Dermis blood vessel endothelial cell (primary cell): ENCODE measurements around the gene HOXD12. TPM values are rescaled to one million over a fixed set of nuclear protein-coding genes. Genes with fewer than 3 reads are reported as not detected.

Source experiments
- DNase-seq: peaks from one replicate; pipeline ENCODE4 v3.0.0; 2010
- total RNA-seq: library from RNA; depleted of rRNA; stranded (reverse); fragments of >200 nt; gene quantifications from 2 replicates; pipeline ENCODE4 v1.2.3, GENCODE V29; 2014

Gene HOXD12
- not detected in 2 replicates for total RNA-seq

- DNase-seq, result no peak
These were observed at the start of gene HOXD12 for GRCh38 chr2:176099728-176100546. HOXD12 (plus strand) TSS chr2:176099795; CDS start chr2:176099802, 7 bp downstream.

DNA sequence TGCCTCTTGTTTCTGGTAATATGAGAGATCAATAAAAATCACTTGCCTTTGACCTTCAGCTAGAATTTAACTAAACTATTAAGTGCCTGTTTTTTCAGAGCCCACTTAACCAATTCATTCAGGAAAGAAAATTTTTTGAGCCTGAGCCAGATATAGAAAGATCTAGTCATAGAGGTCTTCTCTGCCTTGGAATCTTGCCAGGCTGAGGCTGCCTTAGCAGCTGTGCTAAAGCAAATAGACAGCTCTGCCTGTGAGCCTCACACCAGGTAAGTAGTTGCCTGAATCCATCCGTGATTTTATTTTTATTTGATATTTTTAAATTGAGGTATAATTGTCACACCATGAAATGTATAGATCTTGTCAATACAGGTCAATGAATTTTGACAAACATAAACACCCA, 43.2 kb upstream of the HOXD12 start:
- no peak for DNase-seq

- DNase-seq, result no peak
These were observed 35.6 kb upstream of the HOXD12 start for GRCh38 chr2:176063958-176064357.

- DNase-seq, result no peak
These were observed 32.7 kb upstream of the HOXD12 start for GRCh38 chr2:176066645-176067588.

DNA sequence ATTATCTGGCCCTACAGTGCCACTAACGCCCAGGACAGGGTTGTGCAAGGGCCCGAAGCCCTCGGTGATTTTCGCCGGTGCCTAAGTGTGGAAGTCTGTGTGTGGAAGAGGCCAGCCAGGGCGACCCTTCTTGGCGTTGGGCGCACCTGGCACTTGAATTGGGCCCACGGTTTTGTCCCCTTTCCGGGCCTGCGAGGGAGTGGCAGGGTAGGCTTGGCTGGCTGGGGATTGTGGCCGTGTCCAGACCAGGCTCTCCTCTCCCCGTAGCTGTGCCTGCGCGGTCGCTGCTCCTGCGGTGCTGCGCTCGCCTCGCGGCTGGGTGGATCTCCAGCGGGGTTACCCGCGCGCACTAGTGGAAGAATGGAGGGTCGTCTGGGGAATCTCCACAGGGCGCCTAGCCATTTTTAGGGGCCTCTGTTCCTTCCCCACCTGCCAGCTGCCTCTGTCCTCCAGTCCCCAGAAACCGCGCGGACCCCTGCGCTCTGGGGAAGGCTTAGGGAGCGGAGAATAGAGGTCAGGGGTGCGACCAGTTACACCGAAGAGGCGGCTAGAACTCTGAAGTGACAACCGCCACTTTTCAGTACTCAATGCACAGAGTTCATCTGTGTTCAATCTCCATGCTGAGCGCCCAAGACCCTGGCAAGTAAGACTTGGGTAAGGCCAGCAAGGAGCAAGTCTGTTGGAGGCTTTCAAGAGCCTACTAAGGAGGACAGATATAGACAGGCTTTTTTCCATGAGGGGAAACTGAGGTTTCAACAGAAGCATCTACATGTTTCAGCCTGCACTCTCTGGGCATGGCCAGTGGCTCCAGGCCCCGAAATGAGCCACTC, 31.8 kb upstream of the HOXD12 start:
- DNase-seq, result no peak

DNA sequence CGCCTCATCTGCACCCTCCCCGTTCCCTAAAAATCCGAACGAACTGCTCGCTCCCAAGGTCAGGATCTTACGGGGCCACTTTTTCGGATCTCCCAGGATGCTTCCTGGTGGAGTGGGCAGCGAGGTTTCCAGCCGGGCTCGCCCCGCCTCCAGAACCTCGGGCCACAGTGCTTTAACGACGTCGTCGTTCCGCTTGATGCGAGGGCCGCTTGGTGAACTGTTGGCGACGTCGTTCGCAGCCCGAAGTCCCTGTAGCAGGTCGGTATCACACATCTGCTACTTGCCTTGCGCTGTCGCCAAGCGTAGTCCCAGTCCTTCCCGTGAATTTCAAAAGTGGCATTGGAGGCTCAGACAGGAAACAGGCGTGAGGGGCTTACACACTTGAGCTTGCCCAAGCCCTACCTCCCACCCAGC, 31.2 kb upstream of the HOXD12 start:
- DNase-seq, result no peak

- DNase-seq, result no peak
These were observed 28.0 kb upstream of the HOXD12 start for GRCh38 chr2:176071330-176072291.

DNA sequence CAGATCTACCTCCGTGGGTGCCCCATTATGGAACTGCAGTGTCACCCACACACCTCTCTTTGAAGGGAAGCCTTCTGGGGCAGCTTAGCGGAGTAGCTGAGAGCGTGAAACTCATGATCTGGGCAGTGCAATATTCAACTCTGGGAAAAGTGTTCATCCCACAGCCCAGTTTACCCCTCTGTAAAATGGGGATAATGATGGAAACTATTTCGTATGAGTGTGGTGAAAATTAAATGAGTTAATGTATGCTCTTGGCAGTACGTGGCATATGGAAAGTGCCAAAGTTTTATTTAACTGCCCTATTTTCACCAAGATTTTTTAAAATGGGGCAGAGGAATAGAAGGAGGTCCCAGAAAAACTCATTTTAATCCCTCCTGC, 27.3 kb upstream of the HOXD12 start:
- no peak for DNase-seq

DNA sequence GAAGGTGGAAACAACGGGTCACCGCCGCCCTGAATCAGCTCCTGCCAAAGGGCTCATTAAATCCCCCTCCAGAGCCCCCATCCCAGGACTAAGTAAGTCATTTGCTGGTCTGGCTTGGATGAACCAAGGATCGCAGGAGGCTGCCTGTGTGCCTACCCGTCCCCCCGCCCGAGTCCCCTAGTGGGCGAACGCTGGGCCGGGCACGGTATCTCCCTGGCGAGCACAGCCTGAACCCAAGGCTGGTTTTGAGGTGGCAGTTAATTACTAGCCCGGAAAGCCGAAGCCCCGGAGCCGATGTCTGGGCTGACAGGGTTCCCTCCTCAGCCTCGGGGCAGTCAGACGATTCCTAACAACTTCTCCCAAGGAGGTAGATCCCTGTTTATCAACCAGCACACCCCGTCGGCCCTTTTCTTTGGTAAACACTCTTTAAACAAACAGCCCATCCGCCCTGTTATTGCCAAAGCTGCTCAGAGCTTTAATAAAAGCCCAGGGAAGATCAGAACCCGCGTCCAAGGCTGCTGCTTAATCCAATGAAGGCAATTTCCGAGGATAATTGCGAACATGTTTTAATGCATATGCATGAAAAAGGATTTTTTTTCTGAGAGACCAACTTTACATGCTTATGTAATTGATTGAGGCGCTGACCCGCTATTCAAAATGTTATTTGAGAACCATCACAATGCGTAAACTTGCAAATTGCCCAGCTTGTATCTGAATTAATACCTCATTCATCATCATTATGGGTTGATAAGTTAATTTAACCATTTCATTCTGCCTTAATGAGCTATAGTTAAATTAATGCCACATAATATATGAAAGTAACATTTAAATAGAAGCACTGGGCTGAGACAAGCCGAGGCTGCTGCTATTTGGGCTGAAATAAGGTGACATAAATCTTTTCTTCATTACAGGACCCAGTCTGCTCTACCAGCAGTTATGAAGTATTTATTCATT, 26.4 kb upstream of the HOXD12 start:
- no peak for DNase-seq

DNA sequence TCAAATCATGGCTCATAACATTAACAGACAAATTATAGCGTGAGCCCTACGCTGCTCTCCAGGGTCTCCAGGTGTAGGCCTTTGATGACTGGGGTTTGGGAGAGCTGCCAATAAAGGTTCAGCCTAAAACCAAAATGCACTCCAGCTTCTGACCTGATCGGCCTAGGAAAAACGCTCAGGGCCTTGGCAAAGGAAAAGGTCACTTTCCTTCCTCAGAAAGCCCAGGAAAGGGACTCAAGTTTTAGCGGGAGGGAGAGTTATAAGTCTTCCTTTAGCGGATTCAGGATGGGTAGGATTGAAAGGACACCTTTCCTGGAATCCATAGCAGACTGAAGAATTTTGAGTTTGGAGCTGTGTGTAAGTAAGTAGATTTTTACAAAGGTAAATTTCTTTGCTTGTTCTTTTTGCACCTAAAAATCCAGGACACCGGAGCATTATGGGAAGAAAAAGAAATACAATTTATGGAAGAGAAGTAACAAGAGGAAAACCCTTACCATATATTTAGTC, 24.6 kb upstream of the HOXD12 start:
- no peak for DNase-seq

GRCh38 chr2:176075481-176075880, 24.1 kb upstream of the HOXD12 start:
- DNase-seq, result no peak

GRCh38 chr2:176076063-176076462, 23.5 kb upstream of the HOXD12 start:
- no peak for DNase-seq

- DNase-seq, result no peak
These were observed 22.8 kb upstream of the HOXD12 start for GRCh38 chr2:176076796-176077195.

DNA sequence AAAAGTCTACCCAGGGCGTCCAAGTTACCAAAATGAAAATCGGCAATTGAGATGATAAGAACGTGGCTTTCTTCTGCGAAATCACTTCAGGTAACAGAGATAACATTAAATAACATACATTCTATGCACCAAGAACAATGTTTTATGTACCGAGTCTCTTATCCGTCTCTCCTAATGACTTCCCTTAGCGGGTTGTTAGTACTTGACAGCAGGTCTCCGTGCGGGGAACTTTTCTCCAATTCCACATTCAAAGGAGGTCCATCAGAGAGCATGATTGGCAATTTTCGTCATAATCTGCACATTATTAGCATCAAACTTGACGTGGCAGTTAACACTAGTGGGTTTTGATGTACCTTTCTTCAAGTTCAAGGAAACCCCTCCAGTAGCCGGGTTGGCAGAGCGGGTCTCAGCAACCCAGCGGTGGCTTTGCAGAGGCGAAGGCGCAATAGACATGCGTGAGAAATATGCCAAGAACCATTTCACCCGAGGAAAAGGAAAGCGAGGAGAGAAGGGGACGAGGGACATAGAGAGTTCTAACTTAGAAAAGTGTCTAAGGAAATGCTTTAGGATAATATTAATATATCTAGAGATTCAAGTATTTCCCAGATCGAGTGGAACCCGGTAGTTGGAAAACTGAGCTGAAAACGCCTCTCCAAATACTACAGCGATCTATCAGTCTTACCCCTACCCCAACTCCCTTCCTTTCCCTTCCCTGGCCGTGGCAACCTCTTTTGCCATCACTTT, 20.9 kb upstream of the HOXD12 start:
- no peak for DNase-seq

GRCh38 chr2:176079285-176079830, 20.2 kb upstream of the HOXD12 start:
- DNase-seq, result no peak

DNA sequence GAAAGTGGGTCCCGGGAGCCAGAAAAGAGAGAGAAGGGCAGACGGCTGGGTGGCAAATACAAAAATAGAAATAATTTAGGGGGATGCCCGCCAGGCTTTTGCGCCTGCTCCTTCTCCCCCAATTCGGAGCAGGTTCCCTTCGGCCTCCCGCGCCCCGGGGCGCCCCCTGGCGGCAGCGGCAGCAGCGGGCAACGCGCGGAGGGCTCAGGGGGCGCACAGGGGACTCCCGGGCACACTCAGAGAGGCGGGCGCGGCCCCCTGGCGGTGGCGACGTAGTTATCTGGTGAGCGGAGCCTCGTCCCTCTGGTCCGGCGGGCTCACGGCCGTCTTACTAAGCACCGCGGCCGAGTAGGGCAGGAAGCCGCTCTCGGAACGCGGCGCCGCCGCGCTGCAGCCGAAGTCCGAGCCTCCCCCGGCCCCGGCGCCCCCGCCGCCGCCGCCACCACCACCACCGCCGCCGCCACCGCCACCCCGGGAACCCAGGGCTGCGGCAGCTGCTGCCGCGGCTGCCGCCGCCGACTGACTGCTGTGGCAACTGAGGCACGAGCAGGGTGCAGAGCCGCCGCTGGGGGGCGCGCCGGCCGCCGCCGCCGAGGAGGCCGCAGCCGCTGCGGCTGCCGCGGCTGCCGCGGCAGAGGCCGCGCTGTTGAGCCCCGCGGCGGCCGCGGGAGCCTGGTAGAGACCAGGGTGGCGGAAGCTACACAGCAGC, 19.6 kb upstream of the HOXD12 start:
- DNase-seq, result peak; percentile 66

GRCh38 chr2:176080540-176081375, 18.8 kb upstream of the HOXD12 start:
- no peak for DNase-seq
